ENCODE data around the gene MRPL44.

GRCh38 chr2:223914324-223914723 lies 42.9 kb upstream of the MRPL44 start:
- TF ChIP-seq CTCF (IDR thresholded peaks at IDR 0.05) (no peak), POLR2AphosphoS5 (IDR thresholded peaks at IDR 0.05) (no peak), EP300 (IDR thresholded peaks at IDR 0.05) (no peak)

Measured in stomach (tissue), 4 donors.